GM23338 (cell line): ENCODE measurements around the gene FANCC. TPM values are rescaled to one million over a fixed set of nuclear protein-coding genes. Genes with fewer than 3 reads are reported as not detected.

ENCODE experiments used
- ATAC-seq: fragments of 200-7000 bp; cut with Tn5 transposase; 3 replicates; pipeline ENCODE4 v1.9.1; 2020
- DNase-seq: peaks from one replicate; pipeline ENCODE4 v3.0.0-alpha.2; 2015; ENCODE audit warnings: low spot score
- H2AFZ ChIP-seq: fragments of 200-600 bp; sonication (generic); 2 replicates; pipeline ENCODE4 v1.8.0; 2016; ENCODE audit warnings: antibody characterized with exemption, mild to moderate bottlenecking, moderate library complexity
- H3F3A ChIP-seq: fragments of 200-600 bp; sonication (generic); replicated peaks from 2 replicates; pipeline ENCODE4 v1.8.0; 2017; ENCODE audit warnings: antibody characterized with exemption, mixed run types, low read depth
- H3K27ac ChIP-seq: fragments of 200-600 bp; sonication (generic); 2 replicates; pipeline ENCODE4 v1.6.1; 2016; ENCODE audit warnings: low read depth
- H3K27me3 ChIP-seq: fragments of 200-600 bp; sonication (generic); 2 replicates; pipeline ENCODE4 v1.8.0; 2016; ENCODE audit warnings: mild to moderate bottlenecking, mixed run types, moderate library complexity; ENCODE audit not compliant: insufficient read depth
- H3K36me3 ChIP-seq: fragments of 200-600 bp; sonication (generic); 2 replicates; pipeline ENCODE4 v1.8.0; 2016; ENCODE audit warnings: mild to moderate bottlenecking; ENCODE audit not compliant: insufficient read depth
- H3K4me1 ChIP-seq: fragments of 200-600 bp; sonication (generic); 2 replicates; pipeline ENCODE4 v1.8.0; 2016; ENCODE audit warnings: mild to moderate bottlenecking, moderate library complexity; ENCODE audit not compliant: insufficient read depth
- H3K4me2 ChIP-seq: fragments of 200-600 bp; sonication (generic); 2 replicates; pipeline ENCODE4 v1.7.1; 2017; ENCODE audit warnings: mixed run types
- H3K4me3 ChIP-seq: fragments of 200-600 bp; sonication (generic); 2 replicates; pipeline ENCODE4 v1.6.1; 2016; ENCODE audit warnings: mixed run types
- H3K79me2 ChIP-seq: fragments of 200-600 bp; sonication (generic); replicated peaks from 2 replicates; pipeline ENCODE4 v1.8.0; 2017; ENCODE audit warnings: mild to moderate bottlenecking; ENCODE audit not compliant: insufficient read depth
- H3K9me2 ChIP-seq: fragments of 200-600 bp; sonication (generic); 2 replicates; pipeline ENCODE4 v1.8.0; 2017; ENCODE audit not compliant: insufficient read depth
- H4K20me1 ChIP-seq: fragments of 200-600 bp; sonication (generic); replicated peaks from 2 replicates; pipeline ENCODE4 v1.8.0; 2017; ENCODE audit warnings: mild to moderate bottlenecking; ENCODE audit not compliant: insufficient read depth
- H3K27ac Mint-ChIP-seq: 2 replicates; pipeline ENCODE4 v1.8.0; 2020; ENCODE audit warnings: inconsistent platforms, mild to moderate bottlenecking, moderate library complexity, mixed read lengths
- H3K27me3 Mint-ChIP-seq: 3 replicates; pipeline ENCODE4 v1.8.0; 2022; ENCODE audit warnings: low read depth, mild to moderate bottlenecking, moderate library complexity, mixed read lengths, inconsistent platforms; ENCODE audit not compliant: insufficient read depth, poor library complexity
- H3K36me3 Mint-ChIP-seq: 3 replicates; pipeline ENCODE4 v1.8.0; 2021; ENCODE audit warnings: low read depth, mild to moderate bottlenecking, inconsistent platforms, moderate library complexity, mixed read lengths
- H3K4me1 Mint-ChIP-seq: 3 replicates; pipeline ENCODE4 v1.8.0; 2020; ENCODE audit warnings: mild to moderate bottlenecking, inconsistent platforms, mixed read lengths
- H3K4me3 Mint-ChIP-seq: 3 replicates; pipeline ENCODE4 v1.8.0; 2021; ENCODE audit warnings: moderate library complexity, mild to moderate bottlenecking, inconsistent platforms, mixed read lengths
- H3K9me3 Mint-ChIP-seq: 3 replicates; pipeline ENCODE4 v1.8.0; 2020; ENCODE audit warnings: moderate library complexity, mild to moderate bottlenecking, inconsistent platforms, mixed read lengths
- CREB1 ChIP-seq: fragments of 250-450 bp; sonication (Bioruptor Pico); IDR thresholded peaks from 2 replicates; pipeline ENCODE4 v1.5.0; 2020; ENCODE audit warnings: low read depth, mild to moderate bottlenecking, moderate library complexity
- EZH2 ChIP-seq: fragments of 200-600 bp; sonication (generic); IDR thresholded peaks from one replicate; pipeline ENCODE4 v1.8.0; 2017; ENCODE audit warnings: antibody characterized with exemption, mild to moderate bottlenecking, low read depth; ENCODE audit not compliant: unreplicated experiment
- EZH2phosphoT487 ChIP-seq: fragments of 200-600 bp; sonication (generic); IDR thresholded peaks from one replicate; pipeline ENCODE4 v1.8.1; 2018; ENCODE audit warnings: antibody characterized with exemption; ENCODE audit not compliant: unreplicated experiment
- JUNB ChIP-seq: IDR thresholded peaks from one replicate; pipeline ENCODE4 v1.6.1; 2016; ENCODE audit warnings: antibody characterized with exemption; ENCODE audit not compliant: unreplicated experiment
- NANOG ChIP-seq: IDR thresholded peaks from 2 replicates; pipeline ENCODE4 v1.6.1; 2016; ENCODE audit warnings: antibody characterized with exemption, borderline replicate concordance
- STAT1 ChIP-seq: IDR thresholded peaks from one replicate; pipeline ENCODE4 v1.6.1; 2016; ENCODE audit warnings: antibody characterized with exemption; ENCODE audit not compliant: unreplicated experiment
- ZNF114 ChIP-seq: fragments of 250-450 bp; sonication (Bioruptor Pico); IDR thresholded peaks from 2 replicates; pipeline ENCODE4 v1.5.0; 2020; ENCODE audit warnings: mild to moderate bottlenecking, moderate library complexity
- ZNF331 ChIP-seq: fragments of 250-450 bp; sonication (Bioruptor Pico); IDR thresholded peaks from 2 replicates; pipeline ENCODE4 v1.5.0; 2020; ENCODE audit warnings: low read depth, mild to moderate bottlenecking, moderate library complexity
- polyA plus RNA-seq: library from polyadenylated mRNA; unstranded; fragments of >200 nt; fragmentation: Nextera tagmentation; extraction: Ambion mirVana; gene quantifications from 2 replicates; pipeline ENCODE4 v1.2.1, GENCODE V29; 2016
- total RNA-seq: library from RNA; depleted of rRNA; stranded (reverse); fragments of >200 nt; shearing (Covaris generic); gene quantifications from 2 replicates; pipeline ENCODE4 v1.2.3, GENCODE V29; 2014
- TF ChIP-seq, protein P1 (sequence below): fragments of 250-450 bp; sonication (Bioruptor Pico); IDR thresholded peaks from 2 replicates; pipeline ENCODE4 v1.5.0; 2020; ENCODE audit warnings: mild to moderate bottlenecking, moderate library complexity

Gene FANCC
- total and polyA plus RNA-seq, 2 experiments from 2014 or later, result 7.8 to 18.1 TPM

DNA sequence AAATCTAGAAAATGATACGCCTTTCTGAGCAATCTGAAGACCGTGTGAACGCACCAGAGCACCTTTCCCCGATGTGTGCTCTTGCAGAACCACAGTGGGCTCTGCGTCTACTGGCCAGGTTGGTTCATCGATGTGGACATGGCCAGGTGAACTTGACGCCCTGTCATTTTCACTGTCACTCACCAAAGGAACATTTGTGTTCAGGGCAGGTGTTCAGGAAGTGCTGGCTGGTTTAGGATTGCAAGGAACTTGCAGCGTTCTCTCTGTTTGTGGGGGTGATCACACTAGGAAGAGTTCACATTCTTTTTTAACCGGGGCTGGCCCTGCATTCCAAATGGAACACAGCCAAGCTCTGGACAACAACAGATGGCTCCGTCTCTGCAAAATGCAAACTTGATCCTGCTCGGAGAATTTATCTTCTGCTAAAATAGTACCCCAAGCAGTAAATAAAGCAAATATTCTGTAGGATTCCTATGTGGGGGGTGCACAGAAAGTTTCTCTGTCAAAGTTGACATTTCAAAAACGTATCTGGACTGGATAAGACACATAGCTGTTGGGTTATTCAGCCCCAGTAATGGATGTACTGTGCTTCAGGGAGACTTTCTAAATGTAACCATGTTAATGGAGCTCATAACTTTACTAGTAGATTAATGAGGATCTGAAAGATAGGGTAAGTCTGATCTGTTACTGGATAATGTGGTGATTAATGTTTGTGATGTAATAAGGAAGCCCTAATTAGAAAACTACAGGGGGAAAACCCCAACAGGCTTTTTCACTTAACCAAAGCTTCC, 45.7 kb upstream of the FANCC start (continued):
- TF ChIP-seq, protein P1, sequence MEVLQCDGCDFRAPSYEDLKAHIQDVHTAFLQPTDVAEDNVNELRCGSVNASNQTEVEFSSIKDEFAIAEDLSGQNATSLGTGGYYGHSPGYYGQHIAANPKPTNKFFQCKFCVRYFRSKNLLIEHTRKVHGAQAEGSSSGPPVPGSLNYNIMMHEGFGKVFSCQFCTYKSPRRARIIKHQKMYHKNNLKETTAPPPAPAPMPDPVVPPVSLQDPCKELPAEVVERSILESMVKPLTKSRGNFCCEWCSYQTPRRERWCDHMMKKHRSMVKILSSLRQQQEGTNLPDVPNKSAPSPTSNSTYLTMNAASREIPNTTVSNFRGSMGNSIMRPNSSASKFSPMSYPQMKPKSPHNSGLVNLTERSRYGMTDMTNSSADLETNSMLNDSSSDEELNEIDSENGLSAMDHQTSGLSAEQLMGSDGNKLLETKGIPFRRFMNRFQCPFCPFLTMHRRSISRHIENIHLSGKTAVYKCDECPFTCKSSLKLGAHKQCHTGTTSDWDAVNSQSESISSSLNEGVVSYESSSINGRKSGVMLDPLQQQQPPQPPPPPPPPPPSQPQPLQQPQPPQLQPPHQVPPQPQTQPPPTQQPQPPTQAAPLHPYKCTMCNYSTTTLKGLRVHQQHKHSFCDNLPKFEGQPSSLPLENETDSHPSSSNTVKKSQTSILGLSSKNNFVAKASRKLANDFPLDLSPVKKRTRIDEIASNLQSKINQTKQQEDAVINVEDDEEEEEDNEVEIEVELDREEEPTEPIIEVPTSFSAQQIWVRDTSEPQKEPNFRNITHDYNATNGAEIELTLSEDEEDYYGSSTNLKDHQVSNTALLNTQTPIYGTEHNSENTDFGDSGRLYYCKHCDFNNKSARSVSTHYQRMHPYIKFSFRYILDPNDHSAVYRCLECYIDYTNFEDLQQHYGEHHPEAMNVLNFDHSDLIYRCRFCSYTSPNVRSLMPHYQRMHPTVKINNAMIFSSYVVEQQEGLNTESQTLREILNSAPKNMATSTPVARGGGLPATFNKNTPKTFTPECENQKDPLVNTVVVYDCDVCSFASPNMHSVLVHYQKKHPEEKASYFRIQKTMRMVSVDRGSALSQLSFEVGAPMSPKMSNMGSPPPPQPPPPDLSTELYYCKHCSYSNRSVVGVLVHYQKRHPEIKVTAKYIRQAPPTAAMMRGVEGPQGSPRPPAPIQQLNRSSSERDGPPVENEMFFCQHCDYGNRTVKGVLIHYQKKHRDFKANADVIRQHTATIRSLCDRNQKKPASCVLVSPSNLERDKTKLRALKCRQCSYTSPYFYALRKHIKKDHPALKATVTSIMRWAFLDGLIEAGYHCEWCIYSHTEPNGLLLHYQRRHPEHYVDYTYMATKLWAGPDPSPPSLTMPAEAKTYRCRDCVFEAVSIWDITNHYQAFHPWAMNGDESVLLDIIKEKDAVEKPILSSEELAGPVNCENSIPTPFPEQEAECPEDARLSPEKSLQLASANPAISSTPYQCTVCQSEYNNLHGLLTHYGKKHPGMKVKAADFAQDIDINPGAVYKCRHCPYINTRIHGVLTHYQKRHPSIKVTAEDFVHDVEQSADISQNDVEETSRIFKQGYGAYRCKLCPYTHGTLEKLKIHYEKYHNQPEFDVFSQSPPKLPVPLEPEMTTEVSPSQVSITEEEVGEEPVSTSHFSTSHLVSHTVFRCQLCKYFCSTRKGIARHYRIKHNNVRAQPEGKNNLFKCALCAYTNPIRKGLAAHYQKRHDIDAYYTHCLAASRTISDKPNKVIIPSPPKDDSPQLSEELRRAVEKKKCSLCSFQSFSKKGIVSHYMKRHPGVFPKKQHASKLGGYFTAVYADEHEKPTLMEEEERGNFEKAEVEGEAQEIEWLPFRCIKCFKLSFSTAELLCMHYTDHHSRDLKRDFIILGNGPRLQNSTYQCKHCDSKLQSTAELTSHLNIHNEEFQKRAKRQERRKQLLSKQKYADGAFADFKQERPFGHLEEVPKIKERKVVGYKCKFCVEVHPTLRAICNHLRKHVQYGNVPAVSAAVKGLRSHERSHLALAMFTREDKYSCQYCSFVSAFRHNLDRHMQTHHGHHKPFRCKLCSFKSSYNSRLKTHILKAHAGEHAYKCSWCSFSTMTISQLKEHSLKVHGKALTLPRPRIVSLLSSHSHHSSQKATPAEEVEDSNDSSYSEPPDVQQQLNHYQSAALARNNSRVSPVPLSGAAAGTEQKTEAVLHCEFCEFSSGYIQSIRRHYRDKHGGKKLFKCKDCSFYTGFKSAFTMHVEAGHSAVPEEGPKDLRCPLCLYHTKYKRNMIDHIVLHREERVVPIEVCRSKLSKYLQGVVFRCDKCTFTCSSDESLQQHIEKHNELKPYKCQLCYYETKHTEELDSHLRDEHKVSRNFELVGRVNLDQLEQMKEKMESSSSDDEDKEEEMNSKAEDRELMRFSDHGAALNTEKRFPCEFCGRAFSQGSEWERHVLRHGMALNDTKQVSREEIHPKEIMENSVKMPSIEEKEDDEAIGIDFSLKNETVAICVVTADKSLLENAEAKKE, result no peak
- no peak for TF ChIP-seq JUNB
- TF ChIP-seq ZNF114 (CRISPR knock-in tag), result no peak
- no peak for TF ChIP-seq ZNF331 (CRISPR knock-in tag)

DNA sequence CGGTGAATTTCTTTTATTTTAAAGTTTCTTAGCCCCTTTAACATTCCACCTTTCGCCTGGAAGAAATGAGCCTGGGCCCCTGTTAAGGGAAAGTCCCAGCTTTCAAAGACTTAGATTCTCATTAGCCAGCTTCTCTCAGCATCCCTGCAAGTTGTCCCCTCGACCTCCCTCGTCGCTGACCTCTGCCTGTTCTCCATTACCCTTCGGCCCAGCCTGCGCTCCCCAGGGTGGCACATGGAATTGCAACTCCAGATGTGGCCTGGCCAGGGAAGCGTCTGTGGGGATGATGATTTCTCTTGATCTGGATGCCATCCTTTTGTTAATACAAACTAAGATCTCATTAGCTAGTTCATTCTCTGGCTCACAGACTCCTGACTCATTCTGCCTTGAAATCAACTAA, 43.4 kb upstream of the FANCC start:
- H3K4me3 ChIP-seq, result no peak overlapping the region
- no peak overlapping the region for H3K27ac ChIP-seq
- Mint-ChIP-seq H3K36me3 (no peaks in the 10 kb centered on the region), H3K9me3 (no peaks in the 10 kb centered on the region), H3K4me3 (no peak overlapping the region), H3K27ac (no peak overlapping the region), H3K4me1 (peaks cover 17% of the 10 kb centered on the region; the same call in 2 of the 3 replicates), H3K27me3 (no peaks in the 10 kb centered on the region)
- H3K79me2 ChIP-seq, result no peaks in the 10 kb centered on the region
- no peak overlapping the region for H2AFZ ChIP-seq
- H3F3A ChIP-seq, result no peaks in the 10 kb centered on the region
- ATAC-seq, result peak; percentile 83
- no peaks in the 10 kb centered on the region for H4K20me1 ChIP-seq
- no peaks in the 10 kb centered on the region for H3K9me2 ChIP-seq
- H3K4me1 ChIP-seq, result 0 out of 2 replicates have a peak, but pooled peaks cover 4% of the 10 kb centered on the region
- H3K4me2 ChIP-seq, result no peak overlapping the region
- H3K27me3 ChIP-seq, result no peaks in the 10 kb centered on the region
- DNase-seq, result peak; percentile 45
- H3K36me3 ChIP-seq, result no peaks in the 10 kb centered on the region
- TF ChIP-seq NANOG (no peak), STAT1 (no peak), ZNF331 (CRISPR knock-in tag) (no peak), EZH2 (no peak), CREB1 (CRISPR knock-in tag) (no peak), EZH2phosphoT487 (no peak)
- TF ChIP-seq, protein P1, result no peak
